SJCRH30 (cell line): ENCODE measurements around the gene NCAPD2. TPM values are rescaled to one million over a fixed set of nuclear protein-coding genes. Genes with fewer than 3 reads are reported as not detected.
"Not testable (repeated sequence)": the region's sequence is repeated elsewhere in the genome, so short reads cannot be mapped to it uniquely, and the experiment has no call there.

Source experiments
- DNase-seq, 2 experiments: peaks; one replicate each; pipeline ENCODE4 v3.0.0-alpha.2; 2015 to 2020
- H3K27ac ChIP-seq: fragments of 250-450 bp; sonication (Bioruptor Pico); 2 replicates; pipeline ENCODE4 v1.5.1; 2020; ENCODE audit warnings: mild to moderate bottlenecking, moderate library complexity
- H3K27me3 ChIP-seq: fragments of 250-450 bp; sonication (Bioruptor Pico); 2 replicates; pipeline ENCODE4 v1.5.1; 2020; ENCODE audit warnings: mild to moderate bottlenecking, moderate library complexity
- H3K36me3 ChIP-seq: fragments of 250-450 bp; sonication (Bioruptor Pico); 2 replicates; pipeline ENCODE4 v1.5.1; 2020; ENCODE audit warnings: mild to moderate bottlenecking, moderate library complexity
- H3K4me1 ChIP-seq: fragments of 250-450 bp; sonication (Bioruptor Pico); 2 replicates; pipeline ENCODE4 v1.5.1; 2020; ENCODE audit warnings: mild to moderate bottlenecking, moderate library complexity
- H3K4me3 ChIP-seq: fragments of 250-450 bp; sonication (Bioruptor Pico); 2 replicates; pipeline ENCODE4 v1.5.1; 2020; ENCODE audit warnings: mild to moderate bottlenecking, moderate library complexity
- H3K9me3 ChIP-seq: fragments of 250-450 bp; sonication (Bioruptor Pico); replicated peaks from 2 replicates; pipeline ENCODE4 v1.5.1; 2020; ENCODE audit warnings: mild to moderate bottlenecking, moderate library complexity
- total RNA-seq: library from RNA; depleted of rRNA; stranded (reverse); fragments of >200 nt; shearing (Covaris generic); gene quantifications from 2 replicates; pipeline ENCODE4 v1.2.3, GENCODE V29; 2014

NCAPD2 gene
- total RNA-seq, 1 experiment from 2014 or later: 215 TPM

DNA sequence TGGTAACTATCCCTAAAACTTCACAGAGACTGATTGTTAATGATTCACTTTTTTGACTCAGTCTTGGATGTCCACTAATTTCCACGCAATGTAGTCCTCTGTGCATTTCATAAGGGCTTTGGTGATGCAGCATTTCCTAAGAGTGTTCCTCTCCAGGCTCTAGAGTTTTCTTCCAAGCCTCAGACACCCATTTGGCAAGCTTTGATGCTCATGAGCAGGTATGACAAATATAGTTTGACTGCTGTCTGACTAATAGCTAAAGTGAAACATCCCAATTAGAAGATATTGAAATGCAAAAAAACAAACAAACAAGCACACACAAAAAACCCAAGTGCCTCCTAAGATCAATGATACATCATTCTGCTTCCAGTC lies 21.9 kb upstream of the NCAPD2 start:
- DNase-seq: no peak
- peaks cover 9% of the 10 kb centered on the region; the same call in 1 of the 2 replicates for H3K4me1 ChIP-seq
- H3K36me3 ChIP-seq: no peaks in the 10 kb centered on the region
- no peak overlapping the region for H3K4me3 ChIP-seq
- no peak overlapping the region for H3K27ac ChIP-seq
- no peaks in the 10 kb centered on the region for H3K9me3 ChIP-seq
- no peaks in the 10 kb centered on the region for H3K27me3 ChIP-seq

DNA sequence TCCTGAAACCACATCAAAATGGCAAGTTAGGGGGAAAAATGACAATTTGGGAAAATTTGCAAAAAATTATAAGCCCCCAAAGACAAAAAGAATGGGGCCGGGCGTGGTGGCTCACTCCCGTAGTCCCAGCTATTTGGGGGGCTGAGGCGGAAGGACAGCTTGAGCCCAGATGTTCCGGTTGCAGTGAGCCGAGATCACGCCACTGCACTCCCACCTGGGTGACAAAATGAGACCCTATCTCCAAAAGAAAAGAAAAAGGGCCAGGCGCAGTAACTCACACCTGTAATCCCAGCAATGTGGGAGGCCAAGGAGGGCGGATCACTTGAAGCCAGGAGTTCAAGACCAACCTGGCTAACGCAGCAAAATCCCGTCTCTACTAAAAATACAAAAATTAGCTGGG lies 21.4 kb upstream of the NCAPD2 start:
- Histone ChIP-seq H3K9me3 (no peaks in the 10 kb centered on the region), H3K27ac (no peak overlapping the region), H3K27me3 (no peaks in the 10 kb centered on the region), H3K4me3 (no peak overlapping the region), H3K4me1 (peaks cover 9% of the 10 kb centered on the region; the same call in 1 of the 2 replicates), H3K36me3 (no peaks in the 10 kb centered on the region)
- no peak for DNase-seq

DNA sequence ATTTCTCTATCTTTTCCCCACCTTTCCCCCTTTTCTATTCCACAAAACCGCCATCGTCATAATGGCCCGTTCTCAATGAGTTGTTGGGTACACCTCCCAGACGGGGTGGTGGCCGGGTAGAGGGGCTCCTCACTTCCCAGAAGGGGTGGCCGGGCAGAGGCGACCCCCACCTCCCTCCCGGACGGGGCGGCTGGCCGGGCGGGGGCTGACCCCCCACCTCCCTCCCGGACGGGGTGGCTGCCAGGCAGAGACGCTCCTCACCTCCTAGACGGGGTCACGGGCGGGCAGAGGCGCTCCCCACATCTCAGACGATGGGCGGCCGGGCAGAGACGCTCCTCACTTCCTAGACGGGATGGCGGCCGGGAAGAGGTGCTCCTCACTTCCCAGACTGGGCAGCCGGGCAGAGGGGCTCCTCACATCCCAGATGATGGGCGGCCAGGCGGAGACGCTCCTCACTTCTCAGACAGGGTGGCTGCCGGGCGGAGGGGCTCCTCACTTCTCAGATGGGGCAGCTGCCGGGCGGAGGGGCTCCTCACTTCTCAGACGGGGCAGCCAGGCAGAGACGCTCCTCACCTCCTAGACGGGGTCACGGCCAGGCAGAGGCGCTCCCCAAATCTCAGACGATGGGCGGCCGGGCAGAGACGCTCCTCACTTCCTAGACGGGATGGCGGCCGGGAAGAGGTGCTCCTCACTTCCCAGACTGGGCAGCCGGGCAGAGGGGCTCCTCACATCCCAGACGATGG lies 18.5 kb upstream of the NCAPD2 start:
- not testable (repeated sequence) for DNase-seq, H3K36me3 ChIP-seq, H3K27me3 ChIP-seq, H3K9me3 ChIP-seq, H3K4me3 ChIP-seq, H3K4me1 ChIP-seq, H3K27ac ChIP-seq

DNA sequence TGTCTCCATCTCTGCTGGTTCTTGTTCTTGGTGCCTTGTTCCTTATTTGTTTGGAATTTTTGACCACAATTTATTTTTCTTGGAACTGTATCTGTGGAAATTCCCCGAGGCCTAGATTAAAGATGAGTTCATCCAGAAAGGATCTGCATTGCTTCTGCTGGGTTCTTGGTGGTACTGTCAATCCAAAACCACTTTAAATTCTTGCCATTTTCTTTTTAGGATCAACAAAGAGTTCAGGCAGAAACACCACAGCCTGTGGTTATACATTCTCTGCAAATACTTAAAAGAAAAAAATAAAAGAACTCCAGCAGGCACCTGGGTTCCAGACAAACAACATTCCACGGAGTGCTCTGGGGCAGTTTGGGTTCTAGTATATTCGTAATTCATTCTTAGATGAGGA lies 17.4 kb upstream of the NCAPD2 start:
- peak in 1 of 2 experiments; percentile 24 for DNase-seq
- no peak overlapping the region for H3K27ac ChIP-seq
- H3K36me3 ChIP-seq: no peaks in the 10 kb centered on the region
- no peaks in the 10 kb centered on the region for H3K9me3 ChIP-seq
- no peaks in the 10 kb centered on the region; the same call in 1 of the 2 replicates for H3K4me1 ChIP-seq
- H3K27me3 ChIP-seq: no peaks in the 10 kb centered on the region
- no peak overlapping the region for H3K4me3 ChIP-seq

DNA sequence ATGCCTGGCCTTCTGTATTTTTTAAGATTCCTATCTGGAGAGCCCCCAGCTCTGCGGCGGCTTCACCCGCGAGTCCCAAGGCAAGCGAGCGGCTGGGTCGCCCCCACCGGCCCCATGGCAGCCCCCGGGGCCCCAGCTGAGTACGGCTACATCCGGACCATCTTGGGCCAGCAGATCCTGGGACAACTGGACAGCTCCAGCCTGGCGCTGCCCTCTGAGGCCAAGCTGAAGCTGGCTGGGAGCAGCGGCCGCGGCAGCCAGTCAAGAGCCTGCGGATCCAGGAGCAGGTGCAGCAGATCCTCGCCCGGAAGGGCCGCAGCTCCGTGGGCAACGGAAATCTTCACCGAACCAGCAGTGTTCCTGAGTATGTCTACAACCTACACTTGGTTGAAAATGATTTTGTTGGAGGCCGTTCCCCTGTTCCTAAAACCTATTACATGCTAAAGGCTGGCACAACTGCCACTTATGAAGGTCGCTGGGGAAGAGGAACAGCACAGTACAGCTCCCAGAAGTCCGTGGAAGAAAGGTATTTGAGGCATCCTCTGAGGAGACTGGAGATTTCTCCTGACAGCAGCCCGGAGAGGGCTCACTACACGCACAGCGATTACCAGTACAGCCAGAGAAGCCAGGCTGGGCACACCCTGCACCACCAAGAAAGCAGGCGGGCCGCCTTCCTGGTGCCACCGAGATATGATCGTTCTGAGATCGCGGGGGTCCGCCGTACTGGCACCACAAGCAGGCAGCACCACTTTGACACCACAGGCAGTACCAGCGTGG lies 16.1 kb upstream of the NCAPD2 start:
- not testable (repeated sequence) for DNase-seq, H3K36me3 ChIP-seq, H3K9me3 ChIP-seq, H3K4me3 ChIP-seq, H3K27me3 ChIP-seq, H3K27ac ChIP-seq, H3K4me1 ChIP-seq

DNA sequence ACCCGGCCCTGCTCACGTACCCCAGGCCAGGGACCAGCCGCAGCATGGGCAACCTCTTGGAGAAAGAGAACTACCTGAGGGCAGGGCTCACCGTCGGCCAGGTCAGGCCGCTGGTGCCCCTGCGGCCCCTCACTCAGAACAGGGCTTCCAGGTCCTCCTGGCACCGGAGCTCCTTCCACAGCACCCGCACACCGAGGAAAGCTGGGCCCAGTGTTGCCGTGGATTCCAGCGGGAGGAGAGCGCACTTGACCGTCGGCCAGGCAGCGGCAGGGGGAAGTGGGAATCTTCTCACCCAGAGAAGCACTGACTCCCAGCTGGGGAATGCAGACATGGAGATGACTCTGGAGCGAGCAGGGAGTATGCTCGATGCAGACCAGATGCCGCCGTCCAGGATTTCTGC lies 15.5 kb upstream of the NCAPD2 start:
- DNase-seq: no peak
- H3K4me1 ChIP-seq: no peaks in the 10 kb centered on the region; the same call in 1 of the 2 replicates

DNA sequence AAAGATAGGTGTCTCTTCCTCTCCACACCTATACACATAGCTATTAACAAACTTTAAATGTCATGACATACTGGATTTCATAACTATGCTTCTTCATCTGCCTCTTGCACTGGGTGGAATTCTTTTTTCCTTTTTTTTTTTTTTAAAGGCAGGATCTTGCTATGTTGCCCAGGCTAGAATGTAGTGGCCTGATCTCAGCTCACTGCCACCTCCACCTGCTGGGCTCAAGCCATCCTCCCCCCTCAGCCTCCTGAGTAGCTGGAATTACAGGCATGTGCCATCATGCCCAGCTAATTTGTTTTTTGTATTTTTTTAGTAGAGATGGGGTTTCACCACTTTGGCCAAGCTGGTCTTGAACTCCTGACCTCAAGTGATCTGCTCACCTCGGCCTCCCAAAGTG lies 5.7 kb upstream of the NCAPD2 start:
- Histone ChIP-seq H3K4me1 (no peaks in the 10 kb centered on the region), H3K27me3 (no peaks in the 10 kb centered on the region), H3K9me3 (no peaks in the 10 kb centered on the region), H3K4me3 (no peak overlapping the region), H3K36me3 (peaks cover 7% of the 10 kb centered on the region), H3K27ac (no peak overlapping the region)
- no peak for DNase-seq

More for the DNA sequence above, 15.5 kb upstream of the NCAPD2 start:
- no peak overlapping the region for H3K27ac ChIP-seq
- no peak overlapping the region for H3K4me3 ChIP-seq
- no peaks in the 10 kb centered on the region for H3K27me3 ChIP-seq
- no peaks in the 10 kb centered on the region for H3K36me3 ChIP-seq
- H3K9me3 ChIP-seq: no peaks in the 10 kb centered on the region

DNA sequence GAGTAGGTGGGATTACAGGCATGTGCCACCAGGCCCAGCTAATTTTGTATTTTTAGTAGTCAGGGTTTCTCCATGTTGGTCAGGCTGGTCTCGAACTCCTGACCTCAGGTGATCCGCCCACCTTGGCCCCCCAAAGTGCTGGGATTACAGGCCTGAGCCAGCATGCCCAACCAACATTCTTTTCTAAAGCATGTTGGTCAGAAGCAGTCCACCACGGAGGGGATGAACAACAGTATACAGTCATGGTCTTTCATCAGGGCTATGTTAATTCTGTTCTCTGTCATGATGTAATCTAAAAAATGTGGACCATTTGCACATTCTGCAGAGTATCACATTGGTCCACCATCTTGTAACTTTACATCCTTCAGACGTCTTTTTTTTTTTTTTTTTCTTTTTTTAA lies 4.5 kb upstream of the NCAPD2 start:
- no peaks in the 10 kb centered on the region for H3K4me1 ChIP-seq
- DNase-seq: no peak
- H3K27ac ChIP-seq: no peak overlapping the region
- H3K9me3 ChIP-seq: no peaks in the 10 kb centered on the region
- no peaks in the 10 kb centered on the region for H3K27me3 ChIP-seq
- H3K36me3 ChIP-seq: peaks cover 7% of the 10 kb centered on the region
- no peak overlapping the region for H3K4me3 ChIP-seq

DNA sequence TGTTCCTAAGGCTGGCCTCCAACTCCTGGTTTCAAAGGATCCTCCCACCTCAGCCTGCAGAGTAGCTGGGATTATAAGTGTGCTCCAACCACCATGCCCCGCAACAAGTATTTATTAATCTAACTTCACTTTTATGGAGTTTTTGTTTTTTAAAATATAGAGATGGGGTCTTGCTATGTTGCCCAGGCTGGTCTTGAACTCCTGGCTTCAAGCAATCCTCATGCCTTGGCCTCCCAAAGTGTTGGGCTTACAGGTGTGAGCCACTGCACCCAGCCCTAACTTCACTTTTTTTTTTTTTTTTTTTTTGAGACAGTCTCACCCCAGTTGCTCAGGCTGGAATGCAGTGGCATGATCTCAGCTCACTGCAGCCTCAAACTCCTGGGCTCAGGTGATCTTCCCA lies 3.2 kb upstream of the NCAPD2 start:
- not testable (repeated sequence) for H3K4me3 ChIP-seq, H3K9me3 ChIP-seq, H3K4me1 ChIP-seq, DNase-seq, H3K27ac ChIP-seq, H3K27me3 ChIP-seq
- H3K36me3 ChIP-seq: peaks cover 18% of the 10 kb centered on the region

DNA sequence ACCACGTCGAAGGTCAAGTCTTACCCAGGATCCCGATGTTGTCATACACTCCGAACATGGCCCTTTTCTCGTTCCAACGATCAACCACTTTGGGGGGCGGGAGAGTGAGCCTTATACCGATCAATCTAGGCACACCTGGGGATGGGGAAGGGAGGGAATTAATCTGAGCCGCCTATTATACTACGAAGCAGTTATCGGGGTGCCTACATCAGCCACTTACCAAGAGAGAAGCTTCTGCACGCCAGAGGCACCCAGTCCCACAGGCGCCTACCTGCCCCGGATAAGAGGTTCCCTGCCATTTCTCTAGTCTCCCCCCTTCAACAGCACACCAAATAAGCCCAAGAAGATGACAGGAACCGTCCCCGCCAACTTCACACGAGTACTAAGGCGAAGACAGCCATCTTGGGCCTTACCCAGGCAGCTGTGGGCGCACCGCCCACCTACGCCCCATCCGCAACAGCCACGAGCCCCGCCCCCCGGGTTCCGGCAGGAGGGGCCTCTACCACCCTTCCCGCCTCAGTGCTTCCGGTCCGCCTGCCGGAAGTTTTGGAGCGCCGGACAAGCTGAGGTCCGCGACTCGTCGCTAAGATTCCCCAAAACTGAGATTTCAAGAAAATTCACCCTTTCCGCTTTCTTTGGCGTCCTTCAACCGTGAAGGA lies 935 bp upstream of the NCAPD2 start, which contains the start of gene MRPL51:
Gene MRPL51, minus strand, starts transcription at position 425 of the 659 bp plus-strand sequence. Its CDS starts 126 bp downstream, at position 299.
- peaks cover 35% of the 10 kb centered on the region for H3K36me3 ChIP-seq
- DNase-seq: peak; percentile 97 to 98
- H3K4me1 ChIP-seq: 0 out of 2 replicates have a peak, but pooled peaks cover 8% of the 10 kb centered on the region

DNA sequence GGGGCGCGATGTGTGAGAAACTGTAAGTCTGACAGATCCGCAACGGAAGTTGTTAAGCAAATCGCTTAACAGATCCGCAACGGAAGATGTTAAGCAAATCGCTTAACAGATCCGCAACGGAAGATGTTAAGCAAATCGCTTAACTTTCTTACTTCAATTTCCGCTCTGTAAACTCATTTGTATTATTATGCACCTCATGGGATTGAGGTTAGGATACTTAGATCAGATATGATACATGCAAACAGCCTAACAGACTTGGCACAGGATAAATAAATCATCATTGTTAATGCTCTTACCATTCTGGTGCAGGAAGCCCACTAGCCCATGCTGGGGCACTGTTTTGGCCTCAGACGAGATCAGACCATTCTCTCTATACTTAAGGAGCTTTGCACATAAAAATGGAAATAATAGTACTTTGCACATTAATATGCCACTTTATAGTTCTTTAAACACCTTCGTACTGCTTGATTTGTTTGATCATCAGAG lies 399 bp downstream of the NCAPD2 start:
- DNase-seq: peak in 1 of 2 experiments; percentile 13
- Histone ChIP-seq H3K36me3 (peaks cover 48% of the 10 kb centered on the region), H3K27ac (peak overlapping the region; percentile 94)

More for the DNA sequence above, 935 bp upstream of the NCAPD2 start, which contains the start of gene MRPL51:
- H3K27ac ChIP-seq: peak within 1 kb of the TSS; percentile 94
- peak within 1 kb of the TSS; percentile 72 for H3K4me3 ChIP-seq
- H3K9me3 ChIP-seq: no peaks in the 10 kb centered on the region
- no peaks in the 10 kb centered on the region for H3K27me3 ChIP-seq

DNA sequence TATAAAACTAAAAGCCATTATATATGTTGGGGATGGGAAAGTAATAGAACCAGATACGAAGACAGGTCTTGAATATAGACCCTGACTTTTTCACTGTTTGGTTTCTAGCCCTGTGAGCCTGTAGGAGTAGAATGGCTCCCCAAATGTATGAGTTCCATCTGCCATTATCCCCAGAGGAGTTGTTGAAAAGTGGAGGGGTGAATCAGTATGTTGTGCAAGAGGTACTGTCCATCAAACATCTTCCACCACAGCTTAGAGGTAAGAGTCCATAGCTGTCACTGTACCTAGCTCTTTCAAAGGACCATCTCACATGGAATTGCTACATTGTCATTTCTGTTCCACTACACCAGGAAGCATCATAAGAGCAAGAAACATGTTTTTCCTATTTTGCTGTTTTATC lies 1.1 kb downstream of the NCAPD2 start:
- peaks cover 55% of the 10 kb centered on the region for H3K36me3 ChIP-seq
- peak overlapping the region; percentile 94; the same call in 1 of the 2 replicates for H3K27ac ChIP-seq
- no peaks in the 10 kb centered on the region for H3K9me3 ChIP-seq
- no peaks in the 10 kb centered on the region for H3K27me3 ChIP-seq
- peak overlapping the region; percentile 72 for H3K4me3 ChIP-seq
- 0 out of 2 replicates have a peak, but pooled peaks cover 8% of the 10 kb centered on the region for H3K4me1 ChIP-seq
- peak in 1 of 2 experiments; percentile 24 for DNase-seq

More for the DNA sequence above, 399 bp downstream of the NCAPD2 start:
- peak overlapping the region; percentile 72 for H3K4me3 ChIP-seq
- H3K4me1 ChIP-seq: 0 out of 2 replicates have a peak, but pooled peaks cover 8% of the 10 kb centered on the region
- no peaks in the 10 kb centered on the region for H3K27me3 ChIP-seq
- H3K9me3 ChIP-seq: no peaks in the 10 kb centered on the region

DNA sequence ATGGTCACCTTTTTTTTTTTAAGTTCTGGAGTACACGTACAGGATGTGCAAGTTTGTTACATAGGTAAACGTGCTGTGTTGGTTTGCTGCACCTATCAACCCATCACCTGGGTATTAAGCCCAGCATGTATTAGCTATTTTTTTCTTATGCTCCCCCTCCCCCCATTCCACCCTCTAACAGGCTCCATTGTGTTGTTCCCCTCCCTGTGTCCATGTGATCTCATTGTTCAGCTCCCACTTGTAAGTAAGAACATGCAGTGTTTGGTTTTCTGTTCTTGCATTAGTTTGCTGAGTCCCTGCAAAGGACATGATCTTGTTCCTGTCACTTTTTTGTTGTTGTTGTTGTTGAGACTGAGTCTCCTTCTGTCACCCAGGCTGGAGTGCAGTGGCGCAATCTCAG lies 3.4 kb downstream of the NCAPD2 start:
- not testable (repeated sequence) for H3K27me3 ChIP-seq, H3K9me3 ChIP-seq, H3K4me3 ChIP-seq, H3K27ac ChIP-seq, H3K4me1 ChIP-seq, DNase-seq
- peaks cover 68% of the 10 kb centered on the region for H3K36me3 ChIP-seq

DNA sequence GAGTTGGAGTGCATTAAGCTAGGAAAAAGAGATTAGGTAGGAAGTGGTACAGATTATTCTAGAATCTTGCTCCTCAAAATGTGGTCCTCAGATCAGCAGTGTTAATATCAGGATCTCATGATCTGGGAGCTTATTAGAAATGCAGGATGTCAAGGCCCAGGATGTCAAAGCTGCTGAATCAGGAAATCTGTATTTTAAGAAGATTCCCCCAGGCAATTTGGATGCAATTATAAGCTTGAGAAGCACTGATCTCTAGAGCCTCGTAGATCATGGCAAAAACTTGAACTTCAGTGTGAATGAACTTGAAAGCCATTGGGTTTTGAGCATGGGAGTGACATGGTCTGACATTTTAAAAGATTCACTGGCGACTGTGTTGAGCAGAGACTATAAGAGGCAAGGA lies 6.6 kb downstream of the NCAPD2 start:
- no peak for DNase-seq
- Histone ChIP-seq H3K27ac (no peak overlapping the region), H3K27me3 (no peaks in the 10 kb centered on the region), H3K36me3 (peaks cover 85% of the 10 kb centered on the region), H3K4me1 (0 out of 2 replicates have a peak, but pooled peaks cover under 1% of the 10 kb centered on the region), H3K4me3 (no peak overlapping the region), H3K9me3 (no peaks in the 10 kb centered on the region)
